HuH-7.5 (cell line): ENCODE measurements around the gene EXT2.

Experiments
- DNase-seq: peaks from one replicate; pipeline ENCODE4 v3.0.0; 2011; ENCODE audit warnings: low spot score

Gene EXT2

DNA sequence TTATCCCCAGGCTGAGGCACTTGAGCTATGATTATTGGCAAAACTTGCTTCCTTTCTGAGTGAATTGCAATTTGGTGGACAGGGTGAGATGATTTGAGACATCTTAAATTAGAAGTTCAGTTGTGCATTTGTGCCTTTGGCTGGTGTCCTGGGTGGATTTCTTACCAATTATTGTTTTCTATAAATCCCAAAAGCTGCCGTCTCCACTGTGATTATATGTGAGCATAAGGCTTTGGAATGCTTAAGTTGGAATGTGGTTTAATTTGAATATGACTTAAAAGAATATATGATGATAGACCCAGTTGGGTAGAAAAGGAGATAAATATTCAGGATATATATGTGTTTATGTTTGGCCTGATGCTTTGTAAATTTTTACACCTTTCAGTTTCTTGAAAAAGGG lies 70.0 kb downstream of the EXT2 start:
- DNase-seq, result no peak

DNA sequence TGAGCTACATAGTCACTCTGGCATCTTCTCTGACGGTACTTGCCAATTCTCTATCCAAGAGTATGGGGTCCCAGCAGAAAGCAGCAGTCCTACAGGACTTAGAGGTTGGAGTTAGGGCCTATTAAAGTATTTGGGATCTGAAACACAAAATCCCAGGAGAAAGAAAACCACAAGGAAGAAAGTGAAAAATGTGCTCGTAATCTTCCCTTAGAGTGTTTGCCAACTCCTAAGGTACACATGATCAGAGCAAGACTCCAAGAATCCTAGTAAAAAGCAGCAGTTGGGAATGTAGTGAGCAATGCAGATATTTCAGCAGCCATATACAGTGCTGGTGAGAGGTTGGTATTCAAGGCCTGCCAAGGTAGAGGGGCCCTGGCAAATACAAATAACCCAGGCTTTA lies 71.6 kb downstream of the EXT2 start:
- no peak for DNase-seq

DNA sequence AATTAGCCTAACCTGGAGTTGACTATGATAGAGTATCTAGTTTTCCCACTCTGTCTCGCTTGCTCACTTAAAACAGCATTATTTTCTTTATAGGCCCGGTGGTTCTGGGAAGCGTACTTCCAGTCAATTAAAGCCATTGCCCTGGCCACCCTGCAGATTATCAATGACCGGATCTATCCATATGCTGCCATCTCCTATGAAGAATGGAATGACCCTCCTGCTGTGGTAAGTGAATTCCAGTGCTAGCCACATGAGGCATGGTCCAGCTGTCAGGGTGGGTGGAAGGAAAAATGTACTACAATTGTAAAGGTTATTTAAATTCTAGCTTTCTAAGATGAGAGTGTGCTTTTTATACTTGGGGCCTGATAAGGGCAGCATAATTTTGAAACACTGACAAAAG lies 76.0 kb downstream of the EXT2 start:
- DNase-seq, result no peak

DNA sequence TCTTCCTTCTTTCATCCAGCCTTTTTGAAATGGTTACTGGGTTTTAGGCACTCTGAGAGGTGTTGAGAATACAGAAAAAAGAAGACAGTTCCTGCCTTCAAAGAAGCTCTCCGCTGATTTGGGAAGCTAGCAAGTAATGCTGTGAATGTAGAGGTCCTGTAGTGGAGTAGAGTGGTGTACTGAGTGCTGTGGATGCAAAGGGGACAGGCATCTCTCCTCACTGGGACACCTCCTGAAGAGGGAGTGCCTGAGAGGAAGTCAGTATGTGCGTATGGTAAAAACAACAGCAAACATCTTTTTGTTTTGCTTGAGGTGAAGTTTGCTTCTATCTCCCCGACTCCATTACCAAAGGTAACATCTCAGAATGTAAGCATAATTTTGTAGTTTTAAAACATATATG lies 77.5 kb downstream of the EXT2 start:
- no peak for DNase-seq

DNA sequence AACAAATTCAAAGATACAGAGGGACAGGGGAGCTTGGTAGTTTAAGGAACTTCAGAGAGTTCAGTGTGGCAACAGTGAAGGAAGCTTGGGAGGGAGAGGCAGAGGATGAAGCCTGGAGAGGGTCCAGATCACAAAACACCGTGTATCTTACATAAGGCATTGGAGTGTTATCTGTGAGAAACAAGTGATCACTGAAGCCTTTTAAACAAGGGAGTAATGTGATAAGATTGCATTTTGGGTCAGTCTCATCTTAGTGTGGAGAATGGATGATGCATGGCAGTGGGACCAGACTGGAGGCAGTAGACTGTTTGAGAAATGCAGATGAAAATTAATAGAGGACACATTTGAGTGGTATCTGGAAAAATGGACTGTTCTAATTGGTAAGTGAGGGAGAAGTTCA lies 79.4 kb downstream of the EXT2 start:
- DNase-seq, result no peak

DNA sequence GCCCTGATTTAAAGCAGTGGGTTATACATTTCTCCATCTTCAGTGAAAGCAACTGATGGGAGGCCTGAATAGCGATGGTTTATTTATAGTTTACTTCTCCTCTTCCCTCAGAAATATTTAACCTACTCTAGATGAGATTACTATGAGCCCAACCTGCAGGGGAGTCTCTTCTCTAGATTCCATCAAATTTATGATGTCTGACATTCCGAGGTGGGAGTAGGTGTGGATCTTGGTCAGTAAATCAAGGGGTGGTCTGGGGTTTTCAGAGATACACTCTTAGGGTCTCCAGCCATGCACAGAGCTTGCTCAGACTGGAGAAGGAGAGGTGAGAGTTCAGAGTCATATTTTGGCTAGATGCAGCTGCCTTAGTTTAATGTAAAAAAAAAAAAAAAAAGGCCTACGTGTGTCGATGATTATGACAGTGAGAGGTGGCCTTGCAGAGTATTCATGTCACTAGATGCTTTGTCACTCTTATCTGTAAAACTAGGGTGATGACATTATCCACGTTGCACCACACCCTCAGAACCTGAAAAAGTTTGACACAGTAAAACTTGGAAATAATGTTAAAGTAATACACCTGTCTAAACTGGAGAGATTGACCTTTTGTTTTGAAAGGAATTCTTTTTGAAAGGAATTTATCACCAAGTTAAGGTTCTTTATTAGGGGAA lies 81.2 kb downstream of the EXT2 start:
- DNase-seq, result no peak

DNA sequence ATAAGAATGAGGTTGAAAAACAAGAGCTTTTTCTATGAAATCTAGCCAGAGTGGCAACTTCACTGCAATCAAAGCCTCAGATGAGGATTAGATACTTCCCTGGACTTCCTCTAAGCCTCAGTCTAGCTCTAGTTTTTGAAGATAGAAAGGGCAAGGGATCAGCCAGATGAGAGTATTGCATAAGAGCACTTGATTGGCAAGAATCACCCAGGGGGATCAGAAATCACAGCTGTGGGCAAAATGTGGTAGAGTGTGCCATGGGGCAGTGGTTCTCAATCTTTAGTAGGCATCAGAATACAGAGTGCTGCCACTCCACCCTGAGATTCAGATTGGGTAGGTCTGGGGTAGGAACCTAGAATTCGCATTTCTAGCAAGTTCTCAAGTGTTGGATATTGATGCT lies 82.4 kb downstream of the EXT2 start:
- no peak for DNase-seq

DNA sequence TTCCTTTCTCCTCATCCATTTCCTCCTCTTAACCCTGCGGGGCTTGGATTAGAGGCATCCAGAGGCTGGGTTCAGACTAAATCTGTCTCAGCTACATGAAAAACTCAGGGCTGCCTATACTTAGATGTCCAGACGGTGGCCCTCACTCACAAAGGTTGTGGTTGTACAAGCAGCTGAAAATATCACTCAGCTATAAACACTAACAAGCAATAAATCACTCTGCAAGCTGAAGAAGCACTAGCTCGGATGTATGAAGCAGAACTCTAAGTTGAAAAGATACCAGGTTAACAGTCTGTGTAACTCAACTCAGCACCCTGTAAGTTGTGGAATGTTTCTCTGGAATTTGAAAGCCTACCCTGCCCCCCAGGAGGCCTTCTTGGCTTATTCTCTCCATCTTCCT lies 82.9 kb downstream of the EXT2 start:
- no peak for DNase-seq

DNA sequence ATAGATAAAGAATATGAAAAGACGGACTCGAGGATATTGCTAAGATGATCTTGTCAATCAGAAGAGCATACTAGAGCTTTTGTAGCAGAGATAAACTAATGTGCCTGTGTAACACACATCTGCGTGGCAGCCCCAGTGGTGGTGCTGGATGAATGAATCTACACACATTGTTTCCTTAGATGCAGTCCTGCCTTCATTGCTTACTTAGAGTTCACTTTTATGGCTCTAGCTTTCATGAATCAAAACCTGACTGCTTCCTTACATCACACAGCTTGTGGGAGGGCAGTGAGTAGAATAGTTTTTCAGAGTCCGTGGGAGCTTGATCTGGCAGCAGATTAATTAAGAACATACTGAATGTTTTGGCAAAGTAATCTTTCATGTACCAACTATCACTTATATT lies 83.7 kb downstream of the EXT2 start:
- no peak for DNase-seq

DNA sequence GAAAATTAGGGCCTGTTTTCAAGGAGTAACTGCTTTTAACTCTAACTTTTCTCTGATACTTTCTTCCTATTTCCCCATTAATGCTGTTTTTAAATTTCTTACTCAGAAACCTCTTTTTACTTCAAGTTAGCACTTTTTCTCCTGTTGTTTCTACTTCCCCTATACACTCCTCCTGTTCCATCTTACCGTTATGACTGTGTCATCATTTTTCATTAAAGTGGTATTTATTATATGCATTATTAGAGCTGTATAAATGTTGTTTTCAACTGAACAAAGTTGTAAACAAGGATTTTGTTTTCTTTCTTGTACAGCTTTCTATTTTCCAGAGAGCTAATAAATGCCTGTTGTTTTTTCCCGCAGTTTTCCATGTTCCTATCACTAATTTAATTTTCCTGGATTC lies 84.6 kb downstream of the EXT2 start:
- no peak for DNase-seq

DNA sequence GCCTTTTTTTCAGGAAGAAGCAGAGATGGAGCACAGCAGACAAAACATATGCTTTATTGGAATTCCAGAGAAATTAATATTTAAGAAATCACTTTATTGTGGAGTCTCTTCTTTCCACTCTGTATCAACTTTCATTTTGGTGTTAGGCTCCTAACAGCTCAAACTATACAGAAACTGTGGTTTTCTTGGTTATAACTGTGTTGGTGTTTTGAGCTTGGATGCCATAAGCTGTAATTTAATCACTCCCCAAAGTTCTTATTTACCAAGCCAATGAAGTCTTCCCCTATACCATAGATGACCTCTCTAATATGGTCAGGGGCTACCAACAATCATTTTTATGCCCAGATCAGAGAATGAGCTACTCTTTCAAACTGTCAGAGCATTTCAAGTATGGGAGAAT lies 90.0 kb downstream of the EXT2 start:
- DNase-seq, result no peak

DNA sequence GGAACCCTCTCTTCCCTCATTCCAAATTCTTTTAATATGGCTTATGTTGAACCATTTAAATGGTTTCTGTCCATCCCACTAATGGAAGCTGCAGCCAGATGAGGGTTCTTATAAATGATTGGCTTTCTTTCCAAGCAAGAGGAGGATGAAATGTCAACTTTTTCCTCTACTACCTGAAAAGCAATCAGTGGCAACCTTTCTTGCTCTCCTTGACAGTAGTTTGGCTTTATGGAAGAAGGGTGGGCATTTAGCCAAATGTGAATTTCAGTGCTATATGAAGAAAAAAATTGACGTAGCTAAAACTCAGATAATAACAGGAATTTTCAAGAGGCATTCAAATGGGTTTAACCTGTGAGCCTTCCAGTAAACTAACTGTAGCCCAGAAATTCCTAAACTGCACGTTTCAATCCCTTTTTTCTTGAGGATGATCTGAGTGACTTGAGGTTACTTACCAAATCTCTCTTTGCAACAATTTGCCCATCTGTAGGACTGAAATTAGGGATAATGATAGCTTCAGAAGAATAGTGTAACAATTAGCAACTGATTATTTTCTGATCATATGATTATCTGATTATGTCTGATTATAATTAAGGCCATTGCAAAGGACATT lies 90.9 kb downstream of the EXT2 start:
- no peak for DNase-seq

DNA sequence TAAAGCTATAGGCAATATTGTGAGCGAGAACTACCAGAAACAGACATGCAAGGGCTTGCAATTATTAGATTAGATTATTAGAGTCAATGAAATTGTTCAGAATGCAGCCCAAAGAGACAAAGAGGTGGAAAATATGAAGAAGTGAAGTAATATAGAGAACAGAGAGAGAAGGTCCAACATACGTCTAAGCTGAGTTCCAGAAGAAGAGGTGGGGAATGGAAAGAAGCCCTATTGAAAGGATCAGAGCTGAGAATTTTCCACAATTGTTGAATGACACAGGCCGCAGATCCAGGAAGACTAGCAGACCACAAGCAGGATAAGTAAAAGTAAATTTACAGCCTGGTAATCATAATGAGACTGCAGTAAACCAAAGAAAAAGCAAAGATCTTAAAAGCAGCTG lies 93.2 kb downstream of the EXT2 start:
- no peak for DNase-seq

DNA sequence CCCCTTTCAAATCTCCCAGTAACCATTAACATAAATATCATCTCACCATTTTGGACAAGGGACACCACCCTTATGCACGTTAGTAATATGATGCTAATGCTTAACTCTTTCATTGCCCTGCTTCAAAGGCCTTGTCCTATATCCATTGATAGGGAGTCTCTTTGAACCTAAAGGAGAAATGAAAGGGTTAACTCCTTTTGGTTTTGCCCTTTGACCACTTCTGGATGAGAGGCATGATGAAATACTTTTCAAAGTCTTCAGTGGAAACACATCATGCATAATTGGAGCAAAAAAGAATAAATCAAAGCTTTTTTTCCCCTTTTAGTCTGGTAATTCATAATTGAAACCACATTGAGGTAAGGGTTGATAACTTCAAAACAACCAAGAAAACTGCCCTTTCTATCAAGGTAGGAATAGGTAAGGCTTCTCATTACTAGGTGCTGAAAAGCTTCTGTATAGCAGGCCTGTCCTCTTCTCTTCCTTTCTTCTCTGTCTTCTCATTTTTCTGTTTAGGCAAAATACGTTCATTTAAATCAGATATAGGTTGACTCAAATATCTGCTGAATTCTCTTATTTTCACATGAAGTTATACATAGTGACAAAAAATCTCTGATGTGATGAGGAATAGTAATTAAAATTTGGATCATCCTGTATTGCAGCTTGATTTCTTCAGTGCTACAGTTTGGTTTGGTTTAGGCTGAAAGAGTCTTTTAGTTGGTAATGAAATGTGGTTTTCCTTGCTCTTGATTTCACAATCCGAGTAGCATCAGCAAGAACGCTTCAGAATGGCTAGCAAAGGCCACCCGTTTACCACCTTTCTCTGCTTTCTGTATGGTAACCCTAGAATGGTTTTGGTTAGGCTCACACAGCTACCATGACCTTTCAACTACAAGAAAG lies 94.8 kb downstream of the EXT2 start:
- no peak for DNase-seq

DNA sequence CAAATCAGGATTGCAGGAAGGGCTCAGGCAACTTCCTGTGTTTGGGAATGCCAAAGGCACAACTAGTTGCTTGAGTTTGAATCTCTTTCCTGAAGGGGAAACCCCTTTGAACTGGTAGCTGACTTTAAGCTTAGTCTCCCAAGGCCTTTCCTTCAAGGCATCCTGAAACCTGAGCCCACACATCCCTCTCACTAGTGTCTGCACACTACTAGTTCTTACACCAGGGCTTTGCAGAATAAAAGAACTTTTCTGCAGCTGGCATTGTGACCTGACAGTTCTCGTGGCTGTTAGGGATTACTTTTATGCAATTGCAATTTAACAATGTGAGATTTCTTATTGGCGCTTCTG lies 95.4 kb downstream of the EXT2 start:
- no peak for DNase-seq

DNA sequence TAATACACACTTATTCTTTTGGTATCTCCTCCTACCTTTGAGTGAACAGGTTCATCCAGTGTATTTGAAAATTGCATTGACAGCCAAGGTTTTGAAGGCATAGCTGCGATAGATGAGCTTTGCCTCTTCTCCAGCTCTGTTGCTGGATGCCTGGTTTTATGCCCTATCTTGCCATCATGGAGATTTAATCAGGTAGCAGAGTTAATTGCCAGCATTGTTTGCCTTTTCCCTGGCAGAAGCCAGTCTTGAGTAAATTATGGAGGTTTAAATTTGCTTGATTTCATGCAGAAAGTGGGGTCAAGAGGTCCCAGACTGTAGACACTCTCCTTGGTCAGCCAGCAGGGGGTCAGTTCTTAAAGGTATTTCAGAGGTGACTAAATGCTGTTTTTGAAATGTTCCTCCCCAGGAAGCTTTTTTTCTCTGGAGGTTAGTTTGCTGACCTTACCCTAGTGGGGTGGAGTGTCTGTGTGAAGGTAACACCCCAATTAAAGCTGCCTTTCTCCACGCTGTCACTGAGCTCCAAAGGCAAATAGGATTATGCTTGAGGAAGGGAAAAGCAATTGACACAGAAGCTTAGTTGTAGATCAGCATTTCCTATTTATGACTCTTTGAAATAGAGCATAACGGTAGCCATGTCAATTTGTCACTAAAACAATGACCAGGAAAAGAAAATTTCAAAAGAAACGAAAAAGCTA lies 96.0 kb downstream of the EXT2 start:
- DNase-seq, result no peak

DNA sequence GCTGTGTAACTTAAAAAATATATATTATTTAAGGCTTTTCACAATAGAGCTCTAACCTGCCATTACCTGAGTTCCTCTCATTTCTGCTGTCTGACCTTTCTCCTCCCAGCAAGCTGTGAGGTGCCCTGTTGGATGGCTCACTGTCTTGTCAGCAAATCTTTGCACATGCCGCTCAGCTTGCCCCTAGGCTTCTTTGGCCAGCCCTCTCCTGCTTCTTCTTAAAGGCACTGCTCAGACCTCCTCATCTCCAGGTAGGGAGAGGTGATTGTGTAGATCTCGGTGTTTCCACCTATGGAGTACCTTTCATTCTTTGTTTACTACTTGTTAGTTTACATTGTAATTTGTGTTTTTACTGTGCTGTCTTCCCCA lies 96.5 kb downstream of the EXT2 start:
- DNase-seq, result no peak

DNA sequence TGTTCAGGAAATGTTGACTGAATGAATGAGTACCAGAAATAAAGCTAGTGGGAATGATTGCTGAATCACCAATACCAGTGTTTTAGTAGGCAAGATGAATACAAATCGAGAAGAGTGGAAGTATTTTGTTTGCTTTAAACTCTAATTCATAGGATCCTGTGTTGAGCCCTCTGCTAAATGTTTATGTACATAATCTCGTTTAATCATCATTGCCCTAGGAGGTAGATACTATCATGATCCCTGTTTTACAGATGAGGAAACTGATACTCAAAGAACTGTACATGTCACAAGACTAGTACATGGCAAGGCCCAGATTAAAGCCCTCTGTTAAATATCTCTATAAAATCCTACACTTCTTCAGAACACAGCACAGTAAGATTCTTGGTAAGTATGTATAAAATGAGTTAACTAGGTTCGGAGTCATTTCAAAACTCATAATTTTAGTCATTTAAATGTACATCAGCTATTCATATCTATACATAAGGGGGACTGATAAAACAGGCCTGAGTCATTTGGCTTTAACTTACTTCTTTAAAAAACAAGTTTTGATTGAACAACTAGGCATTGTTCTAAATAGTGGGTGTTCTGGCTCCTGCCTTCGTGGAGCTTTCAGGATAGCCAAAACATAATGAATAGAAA lies 97.1 kb downstream of the EXT2 start:
- no peak for DNase-seq

DNA sequence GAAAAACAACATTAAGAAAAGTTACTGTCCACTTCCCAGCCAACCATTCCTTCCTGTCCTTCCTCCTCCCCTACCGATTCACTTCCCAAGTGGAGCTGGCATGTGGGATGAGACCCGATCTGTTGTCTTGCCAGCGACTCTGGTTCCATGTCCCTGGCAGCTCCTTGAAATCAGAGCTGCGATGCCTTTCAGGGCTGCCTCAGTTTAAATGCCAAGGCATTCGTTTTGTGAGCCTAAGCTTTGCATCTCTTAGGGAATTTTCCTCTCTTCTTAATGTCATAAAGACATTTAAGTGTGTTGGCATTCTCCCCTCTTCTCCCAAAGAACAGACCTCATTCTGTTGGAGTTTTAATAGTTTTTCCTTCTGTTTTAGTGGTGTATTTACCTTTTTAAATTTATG lies 98.4 kb downstream of the EXT2 start:
- no peak for DNase-seq

DNA sequence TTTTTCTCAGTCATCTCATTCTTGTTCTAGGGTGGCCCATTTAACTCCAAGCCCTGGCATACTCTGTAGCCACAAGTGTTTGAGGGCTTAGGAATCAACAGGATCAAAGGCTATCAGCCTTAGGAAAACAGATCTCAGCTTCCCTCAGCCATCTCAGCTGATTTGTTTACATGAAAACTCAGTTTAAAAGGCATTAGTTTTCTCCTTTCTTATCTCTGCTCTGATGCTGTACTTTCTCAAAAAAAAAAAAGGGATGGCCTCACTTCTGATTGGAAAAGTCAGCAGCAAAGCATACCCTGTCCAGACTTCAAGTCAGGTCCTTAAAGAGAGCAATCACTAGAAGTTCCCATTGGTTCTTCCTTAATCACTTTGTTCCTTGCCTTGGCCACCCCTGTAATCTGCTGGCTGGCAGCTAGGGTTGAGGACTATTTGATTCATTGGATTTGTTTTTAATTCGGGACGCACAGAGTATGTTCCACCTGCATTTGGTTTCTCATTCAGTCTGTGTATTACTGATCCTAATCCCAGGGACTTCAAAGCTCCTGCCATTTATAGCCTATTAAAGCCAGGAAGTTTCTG lies 102.8 kb downstream of the EXT2 start:
- no peak for DNase-seq

DNA sequence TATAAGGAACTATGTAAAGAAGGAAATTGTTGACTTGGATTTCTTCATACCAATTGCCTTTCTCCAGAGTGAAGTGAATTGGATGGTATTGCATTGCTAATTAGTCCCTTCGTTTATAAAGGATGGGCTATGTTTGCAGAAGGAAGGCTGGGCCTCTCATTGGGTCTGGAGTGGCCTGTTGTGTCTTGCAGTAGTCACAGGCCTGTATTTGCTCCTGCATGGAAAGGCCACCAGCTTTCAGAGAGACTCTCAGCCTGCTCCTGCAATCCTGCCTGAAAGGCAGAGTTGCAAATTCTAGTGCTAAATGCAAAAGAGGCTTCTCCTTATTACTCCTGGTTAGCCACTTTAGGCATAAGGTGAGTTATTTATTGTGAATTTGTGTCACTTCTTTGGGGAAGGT lies 103.8 kb downstream of the EXT2 start:
- no peak for DNase-seq

DNA sequence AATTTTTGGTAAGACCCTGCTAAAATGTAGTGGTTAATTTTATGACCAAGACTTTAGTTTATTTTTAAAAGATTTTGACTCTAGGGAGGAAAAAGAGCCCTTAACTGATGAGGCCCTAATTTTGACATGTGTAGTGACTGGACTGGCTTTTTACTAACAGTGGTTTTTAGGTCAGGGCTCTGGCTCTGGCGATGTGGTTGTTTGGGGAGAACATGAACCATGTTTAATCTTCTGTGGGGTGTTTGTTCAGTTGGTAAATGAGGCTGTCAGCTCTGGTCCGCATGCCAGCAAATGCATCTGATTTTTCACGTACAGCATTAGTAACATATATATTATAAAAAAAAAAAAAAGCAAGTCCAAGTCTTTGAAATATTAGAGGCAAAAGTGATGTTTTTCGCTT lies 104.3 kb downstream of the EXT2 start:
- DNase-seq, result no peak
